ENCODE measurements around the gene TFPI2.

TFPI2 gene

DNA sequence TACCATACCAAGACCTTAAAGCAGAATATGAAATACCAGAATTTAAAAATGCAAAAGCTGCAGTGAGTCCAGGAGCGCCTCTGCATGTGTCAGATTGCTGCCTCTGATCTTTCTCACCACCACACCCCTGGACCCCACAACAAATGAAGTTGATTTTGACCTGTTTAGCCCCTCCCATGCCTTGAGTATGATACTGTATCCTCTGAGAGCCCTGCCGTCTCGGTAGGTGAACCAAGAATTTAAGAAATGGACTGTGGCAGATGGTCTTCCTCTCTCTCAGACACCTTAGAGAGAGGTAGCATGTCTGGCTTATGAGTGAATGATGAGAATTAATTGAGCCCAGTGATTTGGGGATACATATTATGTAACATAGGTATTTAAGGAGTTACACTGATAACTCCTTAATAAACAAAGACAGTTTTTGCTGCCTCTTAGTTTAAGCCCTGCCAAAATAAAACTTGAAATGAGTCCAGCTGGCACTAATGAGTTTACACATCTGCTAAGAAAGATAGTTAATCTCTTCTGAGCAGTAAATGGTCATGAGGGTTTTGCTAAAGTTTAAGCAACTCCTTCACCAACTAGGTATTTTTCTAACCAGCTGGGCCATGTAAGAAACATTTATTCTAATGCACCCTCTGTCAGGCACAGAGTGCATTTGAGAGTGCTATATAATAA, 4.5 kb upstream of the TFPI2 start:
- no peak for TF ChIP-seq CTCF (IDR thresholded peaks at IDR 0.05)
- H3K79me2 ChIP-seq = no peaks in the 10 kb centered on the region
- H3K9ac ChIP-seq = no peak overlapping the region
- no peak overlapping the region for H3K27ac ChIP-seq
- no peaks in the 10 kb centered on the region for H3K9me3 ChIP-seq (ENCODE audit: control insufficient read depth, low read length)
- no peak overlapping the region for H3K4me2 ChIP-seq (ENCODE audit: low read length)
- H2AFZ ChIP-seq = no peak overlapping the region
- no peak overlapping the region for H3K4me3 ChIP-seq (ENCODE audit: low read depth, low read length)
- H3K36me3 ChIP-seq (ENCODE audit: control insufficient read depth, insufficient read depth, low read length) = no peaks in the 10 kb centered on the region
- H3K27me3 ChIP-seq (ENCODE audit: control insufficient read depth, insufficient read depth, low read length) = no peaks in the 10 kb centered on the region
- no peaks in the 10 kb centered on the region for H3K4me1 ChIP-seq

- no peak overlapping the region for H3K9ac ChIP-seq
- no peaks in the 10 kb centered on the region for H3K79me2 ChIP-seq
- no peaks in the 10 kb centered on the region for H3K9me3 ChIP-seq (ENCODE audit: control insufficient read depth, low read length)
- no peaks in the 10 kb centered on the region for H3K27me3 ChIP-seq (ENCODE audit: control insufficient read depth, insufficient read depth, low read length)
- no peaks in the 10 kb centered on the region for H3K36me3 ChIP-seq (ENCODE audit: control insufficient read depth, insufficient read depth, low read length)
- H2AFZ ChIP-seq = no peak overlapping the region
- no peak overlapping the region for H3K4me3 ChIP-seq (ENCODE audit: low read depth, low read length)
- no peak overlapping the region for H3K4me2 ChIP-seq (ENCODE audit: low read length)
- no peak overlapping the region for H3K27ac ChIP-seq
- no peaks in the 10 kb centered on the region for H3K4me1 ChIP-seq
- no peak for TF ChIP-seq CTCF (IDR thresholded peaks at IDR 0.05)
These were observed 3.9 kb upstream of the TFPI2 start for GRCh38 chr7:93894426-93894825.

DNA sequence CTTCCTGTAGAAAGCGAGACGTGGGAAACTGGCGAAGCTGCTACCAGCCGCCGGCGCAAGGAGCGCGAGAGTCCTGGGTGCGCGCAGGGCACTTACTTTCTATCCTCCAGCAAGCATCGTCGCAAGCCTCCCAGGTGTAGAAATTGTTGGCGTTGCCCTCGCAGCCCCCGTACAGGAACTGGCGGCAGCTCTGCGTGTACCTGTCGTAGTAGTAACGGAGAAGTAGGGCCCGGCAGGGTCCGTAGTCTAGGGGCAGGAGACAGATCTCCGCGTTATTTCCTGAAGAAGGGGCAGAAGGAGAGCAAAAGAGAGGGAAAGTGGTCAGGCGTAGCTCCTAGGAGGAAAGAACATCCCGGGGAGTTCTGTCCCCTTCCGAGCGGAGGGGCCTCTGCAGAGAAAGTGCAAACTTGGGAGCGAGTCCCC, 501 bp downstream of the TFPI2 start:
- no peak for TF ChIP-seq CTCF (IDR thresholded peaks at IDR 0.05)
- H3K4me3 ChIP-seq (ENCODE audit: low read depth, low read length) = peak overlapping the region; percentile 41
- no peak overlapping the region for H2AFZ ChIP-seq
- peak overlapping the region; percentile 54 for H3K4me2 ChIP-seq (ENCODE audit: low read length)
- no peaks in the 10 kb centered on the region for H3K27me3 ChIP-seq (ENCODE audit: control insufficient read depth, insufficient read depth, low read length)
- no peak overlapping the region for H3K9ac ChIP-seq
- H3K79me2 ChIP-seq = no peaks in the 10 kb centered on the region
- H3K36me3 ChIP-seq (ENCODE audit: control insufficient read depth, insufficient read depth, low read length) = no peaks in the 10 kb centered on the region
- no peaks in the 10 kb centered on the region for H3K9me3 ChIP-seq (ENCODE audit: control insufficient read depth, low read length)
- H3K27ac ChIP-seq = no peak overlapping the region
- no peaks in the 10 kb centered on the region for H3K4me1 ChIP-seq

GRCh38 chr7:93889261-93889660, 1.3 kb downstream of the TFPI2 start:
- no peak overlapping the region for H3K4me3 ChIP-seq (ENCODE audit: low read depth, low read length)
- TF ChIP-seq CTCF (IDR thresholded peaks at IDR 0.05) = no peak

DNA sequence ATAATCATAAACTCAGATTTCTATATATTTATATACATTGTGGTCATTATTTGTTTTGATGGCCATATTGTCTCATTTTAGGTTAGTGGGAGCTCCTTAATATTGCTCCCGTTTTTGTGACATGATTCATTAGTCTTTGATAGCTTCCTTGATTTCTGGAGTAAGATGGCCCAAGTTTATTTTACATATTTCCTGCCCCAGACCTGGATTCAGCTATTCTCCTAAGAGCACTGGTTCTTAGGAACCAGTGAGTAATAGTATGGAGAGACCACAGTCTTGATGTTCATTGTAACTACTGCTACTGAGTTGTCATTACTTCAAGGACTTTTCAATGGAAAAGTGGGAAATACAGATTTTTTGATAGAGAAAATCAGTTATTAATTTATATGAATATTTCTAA, 6.0 kb downstream of the TFPI2 start:
- Histone ChIP-seq H2AFZ (no peak overlapping the region), H3K4me1 (no peaks in the 10 kb centered on the region), H3K36me3 (ENCODE audit: control insufficient read depth, insufficient read depth, low read length) (no peaks in the 10 kb centered on the region), H3K27ac (no peak overlapping the region), H3K79me2 (no peaks in the 10 kb centered on the region), H3K4me2 (ENCODE audit: low read length) (no peak overlapping the region), H3K4me3 (ENCODE audit: low read depth, low read length) (no peak overlapping the region), H3K27me3 (ENCODE audit: control insufficient read depth, insufficient read depth, low read length) (no peaks in the 10 kb centered on the region), H3K9me3 (ENCODE audit: control insufficient read depth, low read length) (peaks cover 4% of the 10 kb centered on the region), H3K9ac (no peak overlapping the region)
- no peak for TF ChIP-seq CTCF (IDR thresholded peaks at IDR 0.05)

More at GRCh38 chr7:93889261-93889660, 1.3 kb downstream of the TFPI2 start:
- Histone ChIP-seq H2AFZ (no peak overlapping the region), H3K27me3 (ENCODE audit: control insufficient read depth, insufficient read depth, low read length) (no peaks in the 10 kb centered on the region), H3K27ac (no peak overlapping the region), H3K9ac (no peak overlapping the region), H3K79me2 (no peaks in the 10 kb centered on the region), H3K36me3 (ENCODE audit: control insufficient read depth, insufficient read depth, low read length) (no peaks in the 10 kb centered on the region), H3K9me3 (ENCODE audit: control insufficient read depth, low read length) (no peaks in the 10 kb centered on the region), H3K4me2 (ENCODE audit: low read length) (no peak overlapping the region), H3K4me1 (no peaks in the 10 kb centered on the region)
